Right lobe of liver (tissue), 4 donors: Measurements from ENCODE around the gene RIPOR3.

Experiments
- CTCF ChIP-seq, 4 donors: fragments of 200-600 bp in 3 of 4; fragments of 450-650 bp in 1 of 4; IDR thresholded peaks; one replicate each; pipeline versions ENCODE4 v1.5.1 to v1.8.0; 2016 to 2022; ENCODE audit warnings: antibody characterized with exemption in 4 of 4, mild to moderate bottlenecking in 2 of 4
- POLR2A ChIP-seq: fragments of 450-650 bp; IDR thresholded peaks from one replicate; pipeline ENCODE4 v1.6.1; 2017; ENCODE audit warnings: antibody characterized with exemption, mild to moderate bottlenecking
- donor health status: DM: no; HTN: no; CAD: no.
- donor health status: DM: no; HTN: no; CAD: no.
- donor health status: DM: no; HTN: yes; CAD: no.

- TF ChIP-seq CTCF (IDR thresholded peaks at IDR 0.05), result no peak
- TF ChIP-seq POLR2A, result no peak
These were observed 34.3 kb upstream of the RIPOR3 start for GRCh38 chr20:50725724-50726005.
